ENCODE results near the gene UBXN4.
"Not testable (repeated sequence)": the region's sequence is repeated elsewhere in the genome, so short reads cannot be mapped to it uniquely, and the experiment has no call there.

Gene UBXN4

GRCh38 chr2:135792401-135793150, 50.9 kb downstream of the UBXN4 start:
- TF ChIP-seq, protein P1, sequence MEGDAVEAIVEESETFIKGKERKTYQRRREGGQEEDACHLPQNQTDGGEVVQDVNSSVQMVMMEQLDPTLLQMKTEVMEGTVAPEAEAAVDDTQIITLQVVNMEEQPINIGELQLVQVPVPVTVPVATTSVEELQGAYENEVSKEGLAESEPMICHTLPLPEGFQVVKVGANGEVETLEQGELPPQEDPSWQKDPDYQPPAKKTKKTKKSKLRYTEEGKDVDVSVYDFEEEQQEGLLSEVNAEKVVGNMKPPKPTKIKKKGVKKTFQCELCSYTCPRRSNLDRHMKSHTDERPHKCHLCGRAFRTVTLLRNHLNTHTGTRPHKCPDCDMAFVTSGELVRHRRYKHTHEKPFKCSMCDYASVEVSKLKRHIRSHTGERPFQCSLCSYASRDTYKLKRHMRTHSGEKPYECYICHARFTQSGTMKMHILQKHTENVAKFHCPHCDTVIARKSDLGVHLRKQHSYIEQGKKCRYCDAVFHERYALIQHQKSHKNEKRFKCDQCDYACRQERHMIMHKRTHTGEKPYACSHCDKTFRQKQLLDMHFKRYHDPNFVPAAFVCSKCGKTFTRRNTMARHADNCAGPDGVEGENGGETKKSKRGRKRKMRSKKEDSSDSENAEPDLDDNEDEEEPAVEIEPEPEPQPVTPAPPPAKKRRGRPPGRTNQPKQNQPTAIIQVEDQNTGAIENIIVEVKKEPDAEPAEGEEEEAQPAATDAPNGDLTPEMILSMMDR (conservative IDR thresholded peaks at IDR 0.05; ENCODE audit: low read depth, low read length): no peak
- DNase-seq (ENCODE audit: low read depth): no peak
- H3K4me3 ChIP-seq (ENCODE audit: low read depth, low read length): no peak overlapping the region

- DNase-seq (ENCODE audit: low read depth); H3K4me3 ChIP-seq (ENCODE audit: low read depth, low read length): not testable (repeated sequence)
Observed at GRCh38 chr2:135795641-135796040, 54.0 kb downstream of the UBXN4 start.

DNA sequence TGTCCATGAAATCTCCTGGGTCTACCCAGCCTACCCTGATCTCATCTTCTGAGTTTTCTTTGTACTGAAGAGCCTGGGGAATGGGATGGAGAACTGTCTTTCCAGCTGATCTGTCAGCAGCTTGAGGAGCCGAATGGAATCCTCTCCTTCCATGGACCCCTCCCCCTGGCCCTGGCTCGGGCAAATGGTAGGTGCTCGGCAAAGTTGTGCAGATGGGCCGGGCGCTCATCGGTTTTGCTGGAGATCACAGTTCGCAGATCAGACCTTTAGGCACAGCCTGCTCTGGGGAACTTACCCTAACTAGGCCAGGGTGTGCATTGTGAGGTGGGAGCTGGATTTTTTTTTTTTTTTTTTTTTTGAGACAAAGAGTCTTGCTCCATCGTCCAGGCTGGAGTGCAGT, 55.0 kb downstream of the UBXN4 start:
- no peak for DNase-seq (ENCODE audit: low read depth)
- no peak overlapping the region for H3K4me3 ChIP-seq (ENCODE audit: low read depth, low read length)
- TF ChIP-seq, protein P1 (conservative IDR thresholded peaks at IDR 0.05; ENCODE audit: low read depth, low read length): no peak

- no peak overlapping the region for H3K4me3 ChIP-seq (ENCODE audit: low read depth, low read length)
- TF ChIP-seq, protein P1 (conservative IDR thresholded peaks at IDR 0.05; ENCODE audit: low read depth, low read length): peak; percentile 97
- DNase-seq (ENCODE audit: low read depth): peak; percentile 88
Observed at GRCh38 chr2:135797497-135798274, 56.0 kb downstream of the UBXN4 start.

GRCh38 chr2:135798275-135798705, 56.6 kb downstream of the UBXN4 start:
- H3K4me3 ChIP-seq (ENCODE audit: low read depth, low read length): no peak overlapping the region
- TF ChIP-seq, protein P1 (conservative IDR thresholded peaks at IDR 0.05; ENCODE audit: low read depth, low read length): no peak
- DNase-seq (ENCODE audit: low read depth): no peak

DNA sequence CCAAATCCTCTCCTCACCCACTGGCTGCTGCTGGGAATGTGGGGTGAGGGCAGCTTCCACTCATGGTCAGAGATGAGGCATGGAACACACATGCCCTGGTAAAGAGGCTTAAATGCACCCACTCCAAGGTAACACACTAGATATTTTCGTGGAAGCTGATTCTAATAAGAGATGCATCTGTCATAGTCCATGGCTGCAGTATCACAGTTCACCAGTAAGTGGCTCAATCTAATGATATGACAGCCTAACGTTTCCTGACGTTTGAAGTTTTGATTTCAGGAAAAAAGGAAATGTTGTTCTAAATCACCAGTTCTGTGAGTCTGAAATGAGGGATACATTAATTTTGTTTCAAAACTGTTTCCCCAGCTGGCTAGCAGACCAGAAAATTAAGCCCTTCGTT, 57.1 kb downstream of the UBXN4 start:
- DNase-seq (ENCODE audit: low read depth): peak; percentile 53
- H3K4me3 ChIP-seq (ENCODE audit: low read depth, low read length): no peak overlapping the region
- TF ChIP-seq, protein P1 (conservative IDR thresholded peaks at IDR 0.05; ENCODE audit: low read depth, low read length): peak; percentile 54

DNA sequence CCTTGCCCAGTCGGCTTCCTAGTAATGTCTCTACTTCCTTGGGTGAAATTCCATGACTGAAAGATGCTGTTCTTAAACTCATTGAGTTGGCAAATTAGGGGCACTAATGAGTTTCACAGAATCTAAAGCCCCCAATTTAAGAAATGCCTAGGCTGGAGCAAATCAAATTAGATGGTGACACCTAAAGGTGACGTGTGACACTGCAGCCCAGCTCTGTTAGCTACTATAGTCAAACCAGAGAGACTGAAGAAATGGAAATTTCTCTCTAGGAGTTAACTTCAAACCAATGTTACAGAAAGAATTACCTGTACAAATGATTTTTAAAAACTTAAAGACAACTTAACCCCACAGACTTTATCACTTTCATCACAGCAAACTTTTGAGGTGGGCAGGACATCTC, 58.1 kb downstream of the UBXN4 start:
- TF ChIP-seq, protein P1 (conservative IDR thresholded peaks at IDR 0.05; ENCODE audit: low read depth, low read length): no peak
- H3K4me3 ChIP-seq (ENCODE audit: low read depth, low read length): no peak overlapping the region
- no peak for DNase-seq (ENCODE audit: low read depth)
